Stomach (tissue), 4 donors: ENCODE results near the gene TRIM62.

Source experiments
- EP300 ChIP-seq: sonication (generic); formaldehyde crosslinking; IDR thresholded peaks from one replicate; pipeline ENCODE4 v1.6.1; 2017; ENCODE audit warnings: antibody characterized with exemption
- POLR2A ChIP-seq, 4 donors: fragments of 450-650 bp; IDR thresholded peaks; one replicate each; pipeline ENCODE4 v1.6.1; 2016; ENCODE audit warnings: antibody characterized with exemption in 4 of 4, control low read depth in 2 of 4, mild to moderate bottlenecking in 1 of 4, moderate library complexity in 1 of 4
- POLR2AphosphoS5 ChIP-seq, 3 donors: sonication (generic); formaldehyde crosslinking; IDR thresholded peaks; one replicate each; pipeline ENCODE4 v1.6.1; 2016; ENCODE audit warnings: antibody characterized with exemption in 3 of 3
- TF ChIP-seq, protein P1 (sequence below), 7 experiments: fragments of 450-650 bp in 4 of 7; fragments of 200-600 bp in 3 of 7; sonication (generic) in 3 of 7; IDR thresholded peaks; one replicate each; pipeline ENCODE4 v1.5.1; 2016 to 2019; ENCODE audit warnings: antibody characterized with exemption in 7 of 7, control low read depth in 2 of 7, mild to moderate bottlenecking in 1 of 7

DNA sequence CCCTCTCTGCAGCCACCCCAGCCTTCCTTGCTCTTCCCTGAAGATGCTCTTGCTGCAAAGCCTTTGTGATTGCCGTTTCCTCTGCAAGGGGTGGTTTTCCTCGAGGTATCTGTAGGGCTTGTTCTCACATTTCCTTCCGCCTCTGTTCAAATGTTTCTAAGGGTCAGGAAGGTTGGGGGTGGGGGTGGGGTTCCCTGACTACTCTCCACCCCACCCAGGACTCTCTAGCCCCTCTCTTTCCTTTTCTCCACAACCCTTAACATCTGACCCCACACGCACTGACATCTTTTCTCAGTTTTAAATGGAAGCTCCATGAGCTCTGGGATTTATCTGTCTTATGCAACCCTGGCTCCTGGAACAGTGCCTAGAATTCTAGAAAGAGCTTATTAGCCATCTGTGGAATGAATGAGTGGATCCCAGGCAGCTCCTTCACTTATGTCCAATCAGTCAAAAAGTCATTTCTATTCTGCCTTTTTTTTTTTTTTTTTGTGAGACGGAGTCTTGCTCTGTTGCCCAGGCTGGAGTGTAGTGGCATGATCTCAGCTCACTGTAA lies 47.2 kb upstream of the TRIM62 start:
- TF ChIP-seq, protein P1, sequence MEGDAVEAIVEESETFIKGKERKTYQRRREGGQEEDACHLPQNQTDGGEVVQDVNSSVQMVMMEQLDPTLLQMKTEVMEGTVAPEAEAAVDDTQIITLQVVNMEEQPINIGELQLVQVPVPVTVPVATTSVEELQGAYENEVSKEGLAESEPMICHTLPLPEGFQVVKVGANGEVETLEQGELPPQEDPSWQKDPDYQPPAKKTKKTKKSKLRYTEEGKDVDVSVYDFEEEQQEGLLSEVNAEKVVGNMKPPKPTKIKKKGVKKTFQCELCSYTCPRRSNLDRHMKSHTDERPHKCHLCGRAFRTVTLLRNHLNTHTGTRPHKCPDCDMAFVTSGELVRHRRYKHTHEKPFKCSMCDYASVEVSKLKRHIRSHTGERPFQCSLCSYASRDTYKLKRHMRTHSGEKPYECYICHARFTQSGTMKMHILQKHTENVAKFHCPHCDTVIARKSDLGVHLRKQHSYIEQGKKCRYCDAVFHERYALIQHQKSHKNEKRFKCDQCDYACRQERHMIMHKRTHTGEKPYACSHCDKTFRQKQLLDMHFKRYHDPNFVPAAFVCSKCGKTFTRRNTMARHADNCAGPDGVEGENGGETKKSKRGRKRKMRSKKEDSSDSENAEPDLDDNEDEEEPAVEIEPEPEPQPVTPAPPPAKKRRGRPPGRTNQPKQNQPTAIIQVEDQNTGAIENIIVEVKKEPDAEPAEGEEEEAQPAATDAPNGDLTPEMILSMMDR (IDR thresholded peaks at IDR 0.05): no peak
- TF ChIP-seq EP300 (no peak), POLR2A (IDR thresholded peaks at IDR 0.05) (no peak), POLR2AphosphoS5 (IDR thresholded peaks at IDR 0.05) (no peak)
